GM18505 (cell line): Measurements from ENCODE around the gene ATXN3.

Source experiments
- ATAC-seq: cut with Tn5 transposase; IDR thresholded peaks from one replicate; pipeline ENCODE4 v1.9.1; 2021; ENCODE audit not compliant: unreplicated experiment
- POLR2A ChIP-seq: IDR thresholded peaks from 4 replicates; pipeline ENCODE4 v1.6.1; 2011; ENCODE audit warnings: borderline replicate concordance; ENCODE audit not compliant: insufficient read depth, insufficient read length; ENCODE audit errors: extremely low read depth

The ATXN3 gene

GRCh38 chr14:92041203-92041602 is 65.2 kb downstream of the ATXN3 start:
- ATAC-seq, result no peak
- no peak for TF ChIP-seq POLR2A

GRCh38 chr14:92040431-92041051 is 65.8 kb downstream of the ATXN3 start:
- peak; percentile 19 for ATAC-seq

GRCh38 chr14:92039719-92040430 is 66.5 kb downstream of the ATXN3 start, which contains the start of gene TRIP11:
TSS of gene TRIP11 (minus strand) at chr14:92040059. CDS start at chr14:92039685, 374 bp downstream.
- peak; percentile 96 for TF ChIP-seq POLR2A
- peak; percentile 95 for ATAC-seq

More at GRCh38 chr14:92040431-92041051, 65.8 kb downstream of the ATXN3 start:
- no peak for TF ChIP-seq POLR2A

- ATAC-seq, result peak; percentile 16
- TF ChIP-seq POLR2A, result no peak
Measured at GRCh38 chr14:92039063-92039718, 67.2 kb downstream of the ATXN3 start.

GRCh38 chr14:92037989-92038388 is 68.4 kb downstream of the ATXN3 start:
- no peak for TF ChIP-seq POLR2A

GRCh38 chr14:92035890-92036289 is 70.5 kb downstream of the ATXN3 start:
- no peak for TF ChIP-seq POLR2A
- ATAC-seq, result no peak

More at GRCh38 chr14:92037989-92038388, 68.4 kb downstream of the ATXN3 start:
- ATAC-seq, result no peak

GRCh38 chr14:92033906-92034687 is 72.3 kb downstream of the ATXN3 start:
- no peak for ATAC-seq
- no peak for TF ChIP-seq POLR2A

- no peak for ATAC-seq
- no peak for TF ChIP-seq POLR2A
Measured at GRCh38 chr14:92033433-92033832, 72.9 kb downstream of the ATXN3 start.

- no peak for TF ChIP-seq POLR2A
- no peak for ATAC-seq
Measured at GRCh38 chr14:92026548-92027190, 79.7 kb downstream of the ATXN3 start.

GRCh38 chr14:92022036-92022435 is 84.3 kb downstream of the ATXN3 start:
- no peak for TF ChIP-seq POLR2A
- ATAC-seq, result no peak

GRCh38 chr14:92021523-92021922 is 84.9 kb downstream of the ATXN3 start:
- no peak for TF ChIP-seq POLR2A
- ATAC-seq, result no peak

GRCh38 chr14:92014040-92014439 is 92.3 kb downstream of the ATXN3 start:
- no peak for ATAC-seq
- TF ChIP-seq POLR2A, result no peak
